ENCODE results near the gene RPE65. TPM values are rescaled to one million over a fixed set of nuclear protein-coding genes. Genes with fewer than 3 reads are reported as not detected.

RPE65 gene
- total RNA-seq, 1 experiment from 2014 or later: not detected

GRCh38 chr1:68379085-68379478 is 70.7 kb downstream of the RPE65 start (continued):
- TF ChIP-seq AFF4 (CRISPR knock-in tag; IDR thresholded peaks at IDR 0.05; ENCODE audit: borderline replicate concordance): no peak
- TF ChIP-seq SMAD4 (CRISPR knock-in tag; IDR thresholded peaks at IDR 0.05): no peak
- TF ChIP-seq STAT6 (CRISPR knock-in tag; conservative IDR thresholded peaks at IDR 0.05; ENCODE audit: low read depth): no peak
- TF ChIP-seq NR1H2 (CRISPR knock-in tag; IDR thresholded peaks at IDR 0.05): no peak

Other genes starting within 250 kb of the RPE65 start
- 4.5 to 5.7 TPM (median 5.3 TPM) in 3 replicates for gene WLS, start 217.4 kb downstream of the RPE65 start, total RNA-seq (2021)
- 39.8 to 46.0 TPM (median 44.5 TPM) in 3 replicates for gene DEPDC1, start 47.1 kb upstream of the RPE65 start, total RNA-seq (2021)

All from WTC11 (cell line).